Esophagus (tissue), 2 donors: ENCODE results near the gene C1QA. TPM values are rescaled to one million over a fixed set of nuclear protein-coding genes. Genes with fewer than 3 reads are reported as not detected.

Experiments
- H3K27ac ChIP-seq, 2 donors: one replicate each; pipeline ENCODE4 v1.5.1; 2013; ENCODE audit warnings: low read depth in 2 of 2, mild to moderate bottlenecking in 2 of 2, inconsistent platforms in 1 of 2, low read length in 1 of 2, moderate library complexity in 1 of 2
- H3K27me3 ChIP-seq, 2 donors: one replicate each; pipeline ENCODE4 v1.6.1; 2013; ENCODE audit warnings: low read length in 2 of 2, control low read depth in 1 of 2, mild to moderate bottlenecking in 1 of 2; ENCODE audit not compliant: insufficient read depth in 2 of 2, control insufficient read depth in 1 of 2
- H3K36me3 ChIP-seq, 2 donors: one replicate each; pipeline ENCODE4 v1.6.1; 2013; ENCODE audit warnings: low read length in 1 of 2; ENCODE audit not compliant: control insufficient read depth in 2 of 2, insufficient read depth in 2 of 2
- H3K4me1 ChIP-seq, 2 donors: one replicate each; pipeline ENCODE4 v1.6.1; 2013; ENCODE audit warnings: low read length in 1 of 2; ENCODE audit not compliant: control insufficient read depth in 2 of 2, insufficient read depth in 2 of 2
- H3K4me3 ChIP-seq, 2 donors: one replicate each; pipeline ENCODE4 v1.5.1; 2013; ENCODE audit warnings: low read length in 2 of 2, mild to moderate bottlenecking in 2 of 2, low read depth in 1 of 2, moderate library complexity in 1 of 2
- H3K9me3 ChIP-seq, 2 donors: one replicate each; pipeline ENCODE4 v1.6.1; 2013; ENCODE audit warnings: mild to moderate bottlenecking in 2 of 2, low read depth in 1 of 2, low read length in 1 of 2, moderate library complexity in 1 of 2; ENCODE audit not compliant: control insufficient read depth in 2 of 2, insufficient read depth in 1 of 2
- WGBS, 2 donors: extraction: QIAGEN DNeasy Blood & Tissue Kit; methylation state at CpG; one replicate each; pipeline ENCODE4 v1.1.7; 2013; 5-methylcytosine and 5-hydroxymethylcytosine counted together
- polyA plus RNA-seq, 2 donors: library from polyadenylated mRNA; stranded (reverse); fragments of 200-250 nt; gene quantifications; one replicate each; pipeline ENCODE4 v1.2.3, GENCODE V29; 2013
- donor health status: healthy with polysubstance abuse.
- donor health status: Bipolar disorder and iron deficiency.

Gene C1QA
- polyA plus RNA-seq, 2 donors, result 14.6 to 25.9 TPM

- H3K4me3 ChIP-seq, result no peak overlapping the region
- WGBS, 2 donors, result 77 to 89% methylated on average over 13 of the region's 13 CpGs
- no peak overlapping the region for H3K27ac ChIP-seq
- no peaks in the 10 kb centered on the region for H3K36me3 ChIP-seq
- H3K27me3 ChIP-seq, result no peaks in the 10 kb centered on the region
- no peaks in the 10 kb centered on the region for H3K9me3 ChIP-seq
- H3K4me1 ChIP-seq, result no peaks in the 10 kb centered on the region
Observed at GRCh38 chr1:22677931-22678896, 41.8 kb downstream of the C1QA start.

DNA sequence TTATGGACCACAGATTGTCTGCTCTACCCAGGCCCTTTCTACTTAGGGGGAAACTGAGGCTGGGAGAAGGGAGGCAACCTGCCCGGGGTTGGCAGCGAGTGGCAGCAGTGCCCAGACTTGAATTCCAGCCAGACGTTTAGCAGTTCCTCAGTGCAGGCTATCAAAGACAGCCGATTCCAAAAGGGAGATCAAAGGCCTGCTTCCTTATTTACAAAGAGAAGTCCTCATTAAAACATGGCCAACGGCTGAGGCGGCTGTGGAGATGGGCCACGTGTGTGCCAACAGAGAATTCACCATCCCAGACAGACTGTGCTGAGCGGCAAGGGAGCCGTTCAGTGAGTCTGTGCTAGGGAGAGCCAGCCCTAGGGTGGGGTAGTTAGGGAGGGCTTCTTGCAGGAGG is 44.3 kb downstream of the C1QA start:
- Histone ChIP-seq H3K4me1 (no peaks in the 10 kb centered on the region), H3K27ac (no peak overlapping the region), H3K9me3 (no peaks in the 10 kb centered on the region), H3K4me3 (no peak overlapping the region), H3K36me3 (no peaks in the 10 kb centered on the region), H3K27me3 (no peaks in the 10 kb centered on the region)
- WGBS, 2 donors, result 33 to 41% methylated on average over 9 of the region's 9 CpGs

DNA sequence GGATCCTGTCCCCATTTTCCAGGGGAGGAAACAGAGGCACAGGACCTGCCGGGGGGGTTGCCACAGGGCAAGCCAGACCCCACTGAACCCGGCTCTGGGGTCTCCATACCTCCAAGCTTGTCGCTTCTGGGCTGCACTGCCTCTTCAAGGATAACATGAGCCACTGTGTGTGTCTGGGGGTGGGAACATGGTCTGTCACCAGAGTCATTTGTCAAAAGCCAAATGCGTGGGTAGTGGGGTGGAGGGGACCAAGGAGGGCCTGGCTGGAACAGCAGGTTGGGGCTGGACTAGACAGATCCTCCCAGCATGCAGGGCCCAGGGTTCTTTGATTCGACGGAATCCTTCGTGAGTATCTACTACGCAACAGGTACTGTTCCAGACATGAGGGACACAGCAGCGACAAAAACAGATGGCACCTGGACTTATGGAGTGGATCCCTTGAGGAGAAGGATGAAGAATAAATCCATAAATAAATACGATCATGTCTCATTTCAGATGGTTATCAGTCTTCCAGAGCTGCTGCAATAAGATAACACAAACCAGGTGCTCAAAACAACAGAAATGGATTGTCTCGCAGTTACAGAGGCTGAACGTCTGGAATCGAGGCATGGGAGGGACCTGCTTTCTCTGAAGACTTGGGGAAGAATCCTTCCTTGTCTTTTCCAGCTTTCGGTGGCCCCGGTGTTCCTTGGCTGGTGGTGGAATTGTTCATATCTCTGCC is 45.3 kb downstream of the C1QA start:
- H3K9me3 ChIP-seq, result no peaks in the 10 kb centered on the region
- H3K4me1 ChIP-seq, result no peaks in the 10 kb centered on the region
- no peaks in the 10 kb centered on the region for H3K27me3 ChIP-seq
- 80 to 82% methylated on average over 15 of the region's 15 CpGs for WGBS, 2 donors
- no peak overlapping the region for H3K4me3 ChIP-seq
- no peaks in the 10 kb centered on the region for H3K36me3 ChIP-seq
- H3K27ac ChIP-seq, result no peak overlapping the region

- Histone ChIP-seq H3K4me1 (no peaks in the 10 kb centered on the region), H3K36me3 (no peaks in the 10 kb centered on the region), H3K9me3 (no peaks in the 10 kb centered on the region), H3K4me3 (no peak overlapping the region), H3K27me3 (peaks cover 0 to 3% of the 10 kb centered on the region in 2 donors), H3K27ac (no peak overlapping the region)
- 79 to 81% methylated on average over 1 of the region's 1 CpG for WGBS, 2 donors
Observed at GRCh38 chr1:22683547-22683946, 47.1 kb downstream of the C1QA start.

DNA sequence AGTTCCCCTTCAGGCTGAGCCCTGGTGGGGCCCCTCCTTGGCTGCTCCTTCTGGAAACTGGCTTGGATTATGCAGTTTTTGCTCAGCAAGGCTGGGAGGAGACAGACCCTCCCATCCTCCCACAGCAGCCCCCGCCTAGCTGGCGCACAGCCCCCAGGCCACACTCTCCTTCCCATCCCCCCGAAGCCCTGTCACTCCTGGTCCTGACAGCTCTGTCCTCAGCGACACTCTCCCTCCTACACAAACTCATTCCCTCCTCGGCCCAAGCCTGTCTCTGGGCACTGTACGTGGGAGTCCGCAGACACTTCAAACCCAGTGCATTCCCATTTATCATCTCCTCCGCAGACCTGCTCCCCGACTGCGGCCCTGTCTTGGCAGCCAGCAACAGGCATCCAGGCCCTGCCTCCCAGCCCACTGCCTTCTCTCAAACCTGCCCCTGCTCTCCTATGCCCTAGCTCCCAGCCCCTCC is 49.2 kb downstream of the C1QA start:
- H3K4me3 ChIP-seq, result no peak overlapping the region
- peaks cover 0 to 3% of the 10 kb centered on the region in 2 donors for H3K27me3 ChIP-seq
- 43 to 45% methylated on average over 10 of the region's 10 CpGs for WGBS, 2 donors
- H3K36me3 ChIP-seq, result no peaks in the 10 kb centered on the region
- no peak overlapping the region for H3K27ac ChIP-seq
- H3K4me1 ChIP-seq, result no peaks in the 10 kb centered on the region
- H3K9me3 ChIP-seq, result no peaks in the 10 kb centered on the region

- H3K27ac ChIP-seq, result no peak overlapping the region
- no peak overlapping the region for H3K4me3 ChIP-seq
- H3K27me3 ChIP-seq, result peaks cover 0 to 3% of the 10 kb centered on the region in 2 donors
- H3K9me3 ChIP-seq, result no peaks in the 10 kb centered on the region
- WGBS, 2 donors, result 81 to 86% methylated on average over 2 of the region's 2 CpGs
- no peaks in the 10 kb centered on the region for H3K4me1 ChIP-seq
- no peaks in the 10 kb centered on the region for H3K36me3 ChIP-seq
Observed at GRCh38 chr1:22687191-22687590, 50.8 kb downstream of the C1QA start.

GRCh38 chr1:22688466-22688865 is 52.0 kb downstream of the C1QA start:
- Histone ChIP-seq H3K4me3 (no peak overlapping the region), H3K9me3 (no peaks in the 10 kb centered on the region), H3K36me3 (no peaks in the 10 kb centered on the region), H3K4me1 (no peaks in the 10 kb centered on the region), H3K27ac (no peak overlapping the region), H3K27me3 (peaks cover 0 to 3% of the 10 kb centered on the region in 2 donors)

Other genes starting within 250 kb of the C1QA start
- 1 to 10 TPM; 3.7 to 5.3 TPM for gene ZBTB40, start 184.8 kb upstream of the C1QA start, polyA plus RNA-seq
- gene EPHA8, start 73.1 kb upstream of the C1QA start, polyA plus RNA-seq, result under 1 TPM; 0.01 to 0.06 TPM
- 10 to 100 TPM in 1 of 2 donors, 1 to 10 TPM in 1; 9.4 to 18.5 TPM for gene C1QC, start 7.0 kb downstream of the C1QA start, polyA plus RNA-seq
- 10 to 100 TPM; 12.8 to 29.1 TPM for gene C1QB, start 16.6 kb downstream of the C1QA start, polyA plus RNA-seq
- under 1 TPM; 0.08 to 0.16 TPM for gene EPHB2, start 74.2 kb downstream of the C1QA start, polyA plus RNA-seq